K562 (cell line): ENCODE measurements around the gene MPIG6B. TPM values are rescaled to one million over a fixed set of nuclear protein-coding genes. Genes with fewer than 3 reads are reported as not detected.

Experiments used
- ATAC-seq: fragments of 200-7000 bp; cut with Tn5 transposase; 3 replicates; pipeline ENCODE4 v1.9.1; 2020; ENCODE audit warnings: moderate library complexity
- BruUV-seq: library from RNA; stranded (reverse); fragments of 400-500 nt; replicated peaks from 2 replicates; lab custom pipeline; 2021; lab: Mats Ljungman, UMichigan
- CTCF ChIA-PET: fragments of 300-600 bp; formaldehyde crosslinking; extraction: SDS; loops from one replicate; lab custom pipeline; 2021; ENCODE audit warnings: low intra/inter-chr PET ratio; lab: Yijun Ruan, JAX
- POLR2A ChIA-PET: fragments of 300-600, 350-650 bp; sonication (Branson Sonifier 250); formaldehyde crosslinking; extraction: SDS; loops from one replicate; lab custom pipeline; 2021; ENCODE audit warnings: antibody characterized with exemption, inconsistent platforms; lab: Yijun Ruan, JAX
- DNase-seq, 4 experiments: peaks; one replicate each; pipeline versions ENCODE4 v3.0.0 to v3.0.0-alpha.2; 2011 to 2018; ENCODE audit warnings: low spot score in 3 of 4, mixed read lengths in 3 of 4; ENCODE audit errors: extremely low read depth in 1 of 4
- FAIRE-seq: peaks from 2 replicates; lab custom pipeline; 2011; peaks lifted over from hg19 to GRCh38; lab: Jason Lieb, UNC
- H2AFZ ChIP-seq: 2 replicates; pipeline ENCODE4 v1.6.0; 2011; ENCODE audit warnings: low read depth, low read length, control low read depth, inconsistent platforms
- H3K27ac ChIP-seq: fragments of 200-600 bp; 3 replicates; pipeline ENCODE4 v1.8.0; 2011; ENCODE audit warnings: low read depth, mild to moderate bottlenecking, control low read depth, inconsistent platforms, low read length, moderate library complexity, mixed read lengths; ENCODE audit errors: extremely low read depth
- H3K27me3 ChIP-seq, 2 experiments: fragments of 300-600 bp in 1 of 2; 2 replicates in 1 of 2; 3 replicates in 1 of 2; pipeline versions ENCODE4 v1.6.0 to v1.8.0; 2011; ENCODE audit warnings: inconsistent platforms in 2 of 2, low read length in 2 of 2, mild to moderate bottlenecking in 1 of 2, mixed read lengths in 1 of 2, moderate library complexity in 1 of 2; ENCODE audit not compliant: control insufficient read depth in 2 of 2, insufficient read depth in 2 of 2
- H3K36me3 ChIP-seq: fragments of 300-600 bp; 3 replicates; pipeline ENCODE4 v1.8.0; 2011; ENCODE audit warnings: mild to moderate bottlenecking, low read length, inconsistent platforms; ENCODE audit not compliant: control insufficient read depth, insufficient read depth
- H3K4me1 ChIP-seq, 2 experiments: fragments of 200-600 bp in 1 of 2; replicated peaks in 1 of 2; 2 replicates in 1 of 2; 3 replicates in 1 of 2; pipeline versions ENCODE4 v1.5.1 to v1.8.0; 2011; ENCODE audit warnings: inconsistent platforms in 2 of 2, low read length in 2 of 2, mild to moderate bottlenecking in 1 of 2, mixed read lengths in 1 of 2, moderate library complexity in 1 of 2; ENCODE audit not compliant: control insufficient read depth in 2 of 2, insufficient read depth in 2 of 2
- H3K4me2 ChIP-seq: 2 replicates; pipeline ENCODE4 v1.6.1; 2011; ENCODE audit warnings: low read length, control low read depth, inconsistent platforms, mixed read lengths; ENCODE audit not compliant: insufficient read depth
- H3K4me3 ChIP-seq: fragments of 200-600 bp; sonication (generic), shearing (Covaris generic); 2 replicates; pipeline ENCODE4 v1.5.1; 2016; ENCODE audit warnings: control low read depth, inconsistent platforms
- H3K79me2 ChIP-seq: fragments of 200-600 bp; 3 replicates; pipeline ENCODE4 v1.8.0; 2011; ENCODE audit warnings: low read length, inconsistent platforms; ENCODE audit not compliant: control insufficient read depth, insufficient read depth
- H3K9ac ChIP-seq, 2 experiments: 2 replicates each; pipeline versions ENCODE4 v1.6.0 to v1.6.1; 2011; ENCODE audit warnings: low read depth in 2 of 2, low read length in 2 of 2, control low read depth in 1 of 2, inconsistent platforms in 1 of 2, mild to moderate bottlenecking in 1 of 2, mixed read lengths in 1 of 2; ENCODE audit not compliant: insufficient read depth in 1 of 2
- H3K9me1 ChIP-seq: one replicate; pipeline ENCODE4 v1.6.0; 2011; ENCODE audit warnings: inconsistent platforms, mild to moderate bottlenecking, low read length, moderate library complexity; ENCODE audit not compliant: control insufficient read depth, insufficient read depth
- H3K9me3 ChIP-seq: replicated peaks from 2 replicates; pipeline ENCODE4 v1.5.1; 2011; ENCODE audit warnings: low read depth, low read length, inconsistent platforms; ENCODE audit not compliant: control insufficient read depth, insufficient read depth
- H4K20me1 ChIP-seq: replicated peaks from 2 replicates; pipeline ENCODE4 v1.6.1; 2011; ENCODE audit warnings: low read length, inconsistent platforms, mixed read lengths; ENCODE audit not compliant: control insufficient read depth, insufficient read depth
- SIN3B ChIP-seq: fragments of 450-650 bp; IDR thresholded peaks from 2 replicates; pipeline ENCODE4 v1.6.1; 2017; ENCODE audit warnings: low read depth, mild to moderate bottlenecking, moderate library complexity
- XRCC5 ChIP-seq: fragments of 200-400 bp; formaldehyde crosslinking; IDR thresholded peaks from 2 replicates; pipeline ENCODE4 v1.6.1; 2017; ENCODE audit warnings: low read depth, mild to moderate bottlenecking, low read length
- ZMIZ1 ChIP-seq, 2 experiments: fragments of 150-350 bp in 1 of 2; IDR thresholded peaks; 2 replicates each; pipeline ENCODE4 v1.6.1; 2012 to 2016; ENCODE audit warnings: low read depth in 2 of 2, low read length in 2 of 2, mild to moderate bottlenecking in 1 of 2, moderate library complexity in 1 of 2
- ZNF217 ChIP-seq: sonication (generic); formaldehyde crosslinking; IDR thresholded peaks from 2 replicates; pipeline ENCODE4 v1.8.0; 2022; ENCODE audit warnings: mild to moderate bottlenecking, missing genetic modification reagents
- ZNF740 ChIP-seq, 3 experiments: fragments of 200-800 bp in 1 of 3; sonication (Bioruptor generic) in 1 of 3; sonication (generic) in 1 of 3; formaldehyde crosslinking in 1 of 3; IDR thresholded peaks; 2 replicates each; pipeline versions ENCODE4 v1.6.1 to v1.8.0; 2016 to 2022; ENCODE audit warnings: mild to moderate bottlenecking in 2 of 3, missing compliant biosample characterization in 2 of 3, missing genetic modification characterization in 2 of 3, missing genetic modification reagents in 1 of 3
- WGBS: fragments of 100-300 bp; shearing (Covaris generic); methylation state at CpG from one replicate; pipeline ENCODE4 v1.1.6; 2016; ENCODE audit warnings: low coverage, mixed read lengths; ENCODE audit not compliant: insufficient coverage; ENCODE audit errors: missing lambda C conversion rate; 5-methylcytosine and 5-hydroxymethylcytosine counted together
- in situ Hi-C: fragments of 300-500 bp; cut with MboI; formaldehyde crosslinking; loops from 4 replicates; pipeline ENCODE4 v1.15.0; 2018; ENCODE audit warnings: inconsistent platforms, mixed read lengths
- intact Hi-C: fragments of 100-400 bp; cut with micrococcal nuclease; formaldehyde crosslinking; loops from 2 replicates; pipeline ENCODE4 v1.14.2; 2022
- polyA plus RNA-seq, 8 experiments: library from polyadenylated mRNA; depleted of rRNA in 4 of 8; stranded (reverse) in 5 of 8; unstranded in 3 of 8; fragments of >200 nt; fragmentation: Nextera tagmentation in 2 of 8; fragmentation: Illumina TruSeq in 1 of 8; extraction: Ambion mirVana in 2 of 8; extraction: Trizol in 1 of 8; gene quantifications; 2 replicates each; pipeline versions ENCODE4 v1.2.1 to v1.2.3, GENCODE V29; 2011 to 2014; ENCODE audit warnings: inconsistent platforms in 1 of 8, missing spikeins in 1 of 8
- total RNA-seq, 7 experiments: library from RNA; depleted of rRNA in 6 of 7; stranded (reverse); fragments of >200 nt in 6 of 7; fragmentation: Illumina TruSeq in 2 of 7; extraction: Trizol in 2 of 7; gene quantifications; 2 replicates each; pipeline versions ENCODE4 v1.2.1 to v1.2.3, GENCODE V29; 2011 to 2021; ENCODE audit warnings: low replicate concordance in 1 of 7
- TF ChIP-seq, protein P1 (sequence below): sonication (generic); formaldehyde crosslinking; IDR thresholded peaks from 2 replicates; pipeline ENCODE4 v1.8.0; 2022; ENCODE audit warnings: missing genetic modification reagents, mild to moderate bottlenecking, moderate library complexity, borderline replicate concordance
- TF ChIP-seq, protein P2 (sequence below): fragments of 450-650 bp; IDR thresholded peaks from 2 replicates; pipeline ENCODE4 v1.6.1; 2017; ENCODE audit warnings: mild to moderate bottlenecking, moderate library complexity
- TF ChIP-seq, protein P3 (sequence below): fragments of 250-450 bp; sonication (Bioruptor Pico); IDR thresholded peaks from 2 replicates; pipeline ENCODE4 v1.9.0; 2021; ENCODE audit warnings: mild to moderate bottlenecking, inconsistent platforms

MPIG6B gene
- total and polyA plus RNA-seq, 9 of the 15 experiments (the other 6 are each of a cell fraction or from before 2014, with no cell fraction given): 0.11 to 1.2 (median 0.28) TPM; not detected in 1

GRCh38 chr6:31692353-31692752 lies 30.8 kb upstream of the MPIG6B start (continued):
- TF ChIP-seq ZMIZ1 (IDR thresholded peaks at IDR 0.05; ENCODE audit: low read depth in 2 of 2, low read length in 2 of 2): no peak

DNA sequence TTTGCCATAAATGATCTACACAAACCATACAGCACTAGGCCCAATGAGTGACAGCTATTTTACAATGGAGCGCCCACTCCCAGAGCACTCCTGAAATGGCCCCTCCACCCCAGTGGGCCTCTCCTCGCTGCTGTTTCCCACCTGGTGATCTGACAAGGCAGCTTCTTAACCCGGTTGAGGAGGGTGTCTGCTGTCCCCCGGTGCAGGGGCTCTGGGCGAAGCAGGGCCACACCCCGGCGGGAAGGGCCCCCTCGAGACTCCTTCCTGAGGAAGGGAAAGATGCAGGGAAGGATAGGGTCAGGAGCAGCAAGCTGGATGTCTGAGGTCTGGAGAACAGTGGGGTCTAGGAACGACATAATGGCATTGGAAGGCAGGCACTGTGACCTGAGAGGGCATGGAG lies 30.3 kb upstream of the MPIG6B start:
- no peak for FAIRE-seq
- H3K27ac ChIP-seq: no peak overlapping the region
- in situ Hi-C loops: no loop called here
- peaks cover 5% of the 10 kb centered on the region for H3K9me1 ChIP-seq
- H4K20me1 ChIP-seq: no peaks in the 10 kb centered on the region
- H3K9me3 ChIP-seq: no peaks in the 10 kb centered on the region
- no peak for ATAC-seq
- H3K36me3 ChIP-seq: peaks cover 90% of the 10 kb centered on the region
- BruUV-seq: no TSS peak
- H3K9ac ChIP-seq: peak overlapping the region in 1 of 2 experiments; percentile 59; a peak in 2 of 4 replicates
- POLR2A ChIA-PET: interaction anchor here (0.7 to 7.1 kb wide), 12 partner anchors 9 to 164 kb away, joined by 3 to 158 read pairs (median 12); partner anchors contain the start of genes ABHD16A, CLIC1, GPANK1 and HSPA1B
- DNase-seq: no peak
- no peaks in the 10 kb centered on the region for H3K27me3 ChIP-seq
- CTCF ChIA-PET: no interaction called here
- no peak overlapping the region for H3K4me2 ChIP-seq
- WGBS: 82% methylated on average over 9 of the region's 9 CpGs
- intact Hi-C loops: no loop called here
- no peak overlapping the region for H2AFZ ChIP-seq
- peaks cover 6% of the 10 kb centered on the region; the same call in 2 of the 3 replicates for H3K79me2 ChIP-seq
- H3K4me1 ChIP-seq: peaks cover 44 to 47% of the 10 kb centered on the region in 2 experiments
- no peak overlapping the region for H3K4me3 ChIP-seq
- TF ChIP-seq, protein P1, sequence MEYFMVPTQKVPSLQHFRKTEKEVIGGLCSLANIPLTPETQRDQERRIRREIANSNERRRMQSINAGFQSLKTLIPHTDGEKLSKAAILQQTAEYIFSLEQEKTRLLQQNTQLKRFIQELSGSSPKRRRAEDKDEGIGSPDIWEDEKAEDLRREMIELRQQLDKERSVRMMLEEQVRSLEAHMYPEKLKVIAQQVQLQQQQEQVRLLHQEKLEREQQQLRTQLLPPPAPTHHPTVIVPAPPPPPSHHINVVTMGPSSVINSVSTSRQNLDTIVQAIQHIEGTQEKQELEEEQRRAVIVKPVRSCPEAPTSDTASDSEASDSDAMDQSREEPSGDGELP (CRISPR knock-in tag): 0 out of 2 replicates have a peak, but pooled peaks have one; percentile 14
- TF ChIP-seq ZNF217 (no peak), SIN3B (no peak), ZNF740 (CRISPR knock-in tag; IDR thresholded peaks at IDR 0.05) (0 out of 2 replicates have a peak, but pooled peaks have one; percentile 3), ZNF740 (tag; IDR thresholded peaks at IDR 0.05) (no peak), XRCC5 (no peak)
- TF ChIP-seq, protein P2, sequence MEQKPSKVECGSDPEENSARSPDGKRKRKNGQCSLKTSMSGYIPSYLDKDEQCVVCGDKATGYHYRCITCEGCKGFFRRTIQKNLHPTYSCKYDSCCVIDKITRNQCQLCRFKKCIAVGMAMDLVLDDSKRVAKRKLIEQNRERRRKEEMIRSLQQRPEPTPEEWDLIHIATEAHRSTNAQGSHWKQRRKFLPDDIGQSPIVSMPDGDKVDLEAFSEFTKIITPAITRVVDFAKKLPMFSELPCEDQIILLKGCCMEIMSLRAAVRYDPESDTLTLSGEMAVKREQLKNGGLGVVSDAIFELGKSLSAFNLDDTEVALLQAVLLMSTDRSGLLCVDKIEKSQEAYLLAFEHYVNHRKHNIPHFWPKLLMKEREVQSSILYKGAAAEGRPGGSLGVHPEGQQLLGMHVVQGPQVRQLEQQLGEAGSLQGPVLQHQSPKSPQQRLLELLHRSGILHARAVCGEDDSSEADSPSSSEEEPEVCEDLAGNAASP: no peak
- TF ChIP-seq, protein P3, sequence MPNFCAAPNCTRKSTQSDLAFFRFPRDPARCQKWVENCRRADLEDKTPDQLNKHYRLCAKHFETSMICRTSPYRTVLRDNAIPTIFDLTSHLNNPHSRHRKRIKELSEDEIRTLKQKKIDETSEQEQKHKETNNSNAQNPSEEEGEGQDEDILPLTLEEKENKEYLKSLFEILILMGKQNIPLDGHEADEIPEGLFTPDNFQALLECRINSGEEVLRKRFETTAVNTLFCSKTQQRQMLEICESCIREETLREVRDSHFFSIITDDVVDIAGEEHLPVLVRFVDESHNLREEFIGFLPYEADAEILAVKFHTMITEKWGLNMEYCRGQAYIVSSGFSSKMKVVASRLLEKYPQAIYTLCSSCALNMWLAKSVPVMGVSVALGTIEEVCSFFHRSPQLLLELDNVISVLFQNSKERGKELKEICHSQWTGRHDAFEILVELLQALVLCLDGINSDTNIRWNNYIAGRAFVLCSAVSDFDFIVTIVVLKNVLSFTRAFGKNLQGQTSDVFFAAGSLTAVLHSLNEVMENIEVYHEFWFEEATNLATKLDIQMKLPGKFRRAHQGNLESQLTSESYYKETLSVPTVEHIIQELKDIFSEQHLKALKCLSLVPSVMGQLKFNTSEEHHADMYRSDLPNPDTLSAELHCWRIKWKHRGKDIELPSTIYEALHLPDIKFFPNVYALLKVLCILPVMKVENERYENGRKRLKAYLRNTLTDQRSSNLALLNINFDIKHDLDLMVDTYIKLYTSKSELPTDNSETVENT (CRISPR knock-in tag): no peak
